ENCODE results near the gene PCGF1.

DNA sequence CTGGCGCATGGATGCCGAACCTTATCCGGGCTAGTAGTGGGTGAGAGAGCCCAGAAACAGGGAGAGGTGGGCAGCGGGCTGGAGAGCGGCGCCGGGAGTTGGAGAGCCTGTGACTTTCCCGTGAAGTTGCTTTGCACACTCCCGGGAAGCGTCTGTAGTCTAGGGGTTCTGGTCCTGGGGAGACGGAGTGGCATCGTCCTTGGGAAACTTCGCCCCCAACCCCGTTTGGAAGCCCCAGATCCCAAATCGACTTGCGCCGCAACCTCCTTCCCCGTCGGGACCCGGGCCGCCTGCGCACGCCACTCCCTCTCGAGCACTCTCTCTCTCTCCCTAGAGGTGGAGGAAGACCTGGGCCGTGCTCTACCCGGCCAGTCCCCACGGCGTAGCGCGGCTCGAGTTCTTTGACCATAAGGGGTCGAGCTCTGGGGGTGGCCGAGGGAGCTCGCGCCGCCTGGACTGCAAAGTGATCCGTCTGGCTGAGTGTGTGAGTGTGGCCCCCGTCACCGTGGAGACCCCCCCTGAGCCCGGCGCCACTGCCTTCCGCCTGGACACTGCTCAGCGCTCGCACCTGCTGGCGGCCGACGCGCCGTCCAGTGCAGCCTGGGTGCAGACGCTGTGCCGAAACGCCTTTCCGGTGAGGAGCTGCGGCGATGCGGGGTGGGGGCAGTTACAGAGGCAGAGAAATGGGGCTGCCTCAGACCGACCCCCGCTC is 47.5 kb upstream of the PCGF1 start:
- TF ChIP-seq POLR2AphosphoS5 (IDR thresholded peaks at IDR 0.05), result no peak
- TF ChIP-seq, protein P1, sequence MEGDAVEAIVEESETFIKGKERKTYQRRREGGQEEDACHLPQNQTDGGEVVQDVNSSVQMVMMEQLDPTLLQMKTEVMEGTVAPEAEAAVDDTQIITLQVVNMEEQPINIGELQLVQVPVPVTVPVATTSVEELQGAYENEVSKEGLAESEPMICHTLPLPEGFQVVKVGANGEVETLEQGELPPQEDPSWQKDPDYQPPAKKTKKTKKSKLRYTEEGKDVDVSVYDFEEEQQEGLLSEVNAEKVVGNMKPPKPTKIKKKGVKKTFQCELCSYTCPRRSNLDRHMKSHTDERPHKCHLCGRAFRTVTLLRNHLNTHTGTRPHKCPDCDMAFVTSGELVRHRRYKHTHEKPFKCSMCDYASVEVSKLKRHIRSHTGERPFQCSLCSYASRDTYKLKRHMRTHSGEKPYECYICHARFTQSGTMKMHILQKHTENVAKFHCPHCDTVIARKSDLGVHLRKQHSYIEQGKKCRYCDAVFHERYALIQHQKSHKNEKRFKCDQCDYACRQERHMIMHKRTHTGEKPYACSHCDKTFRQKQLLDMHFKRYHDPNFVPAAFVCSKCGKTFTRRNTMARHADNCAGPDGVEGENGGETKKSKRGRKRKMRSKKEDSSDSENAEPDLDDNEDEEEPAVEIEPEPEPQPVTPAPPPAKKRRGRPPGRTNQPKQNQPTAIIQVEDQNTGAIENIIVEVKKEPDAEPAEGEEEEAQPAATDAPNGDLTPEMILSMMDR (IDR thresholded peaks at IDR 0.05), result no peak
- peak in 1 of 4 donors; percentile 1 for TF ChIP-seq POLR2A (IDR thresholded peaks at IDR 0.05)
